A673 (cell line): ENCODE results near the gene SLC35E4. TPM values are rescaled to one million over a fixed set of nuclear protein-coding genes. Genes with fewer than 3 reads are reported as not detected.
A peak's percentile ranks its signal among the peaks of the same experiment; 100 is the strongest.

Experiments
- BruUV-seq: library from RNA; stranded (reverse); fragments of 400-500 nt; replicated peaks from 2 replicates; lab custom pipeline; 2021; lab: Mats Ljungman, UMichigan
- CTCF ChIA-PET: fragments of 300-600 bp; sonication (Branson Sonifier 250); formaldehyde crosslinking; loops from one replicate; lab custom pipeline; 2022; ENCODE audit warnings: antibody characterized with exemption; lab: Charles Lee
- POLR2A ChIA-PET: fragments of 300-600 bp; sonication (Branson Sonifier 250); formaldehyde crosslinking; loops from one replicate; lab custom pipeline; 2022; ENCODE audit warnings: antibody characterized with exemption; ENCODE audit not compliant: low non-redundant PET; lab: Charles Lee
- DNase-seq: peaks from one replicate; pipeline ENCODE4 v3.0.0-alpha.2; 2015; ENCODE audit warnings: low spot score
- H3K27ac ChIP-seq: fragments of 200-600 bp; sonication (generic); 2 replicates; pipeline ENCODE4 v1.5.1; 2016; ENCODE audit warnings: mixed run types, low read depth, mild to moderate bottlenecking, mixed read lengths, antibody characterized with exemption, low read length; ENCODE audit not compliant: poor library complexity, severe bottlenecking
- H3K27me3 ChIP-seq: fragments of 200-600 bp; sonication (generic); replicated peaks from 2 replicates; pipeline ENCODE4 v1.6.1; 2017; ENCODE audit warnings: mixed run types, low read depth, mild to moderate bottlenecking, mixed read lengths, antibody characterized with exemption, low read length; ENCODE audit not compliant: insufficient read depth, poor library complexity
- H3K36me3 ChIP-seq: fragments of 200-600 bp; sonication (generic); 2 replicates; pipeline ENCODE4 v1.6.1; 2016; ENCODE audit warnings: mixed run types, mild to moderate bottlenecking, mixed read lengths, antibody characterized with exemption, low read length; ENCODE audit not compliant: insufficient read depth, poor library complexity, severe bottlenecking
- H3K4me1 ChIP-seq: fragments of 200-600 bp; sonication (generic); 2 replicates; pipeline ENCODE4 v1.6.1; 2017; ENCODE audit warnings: mixed run types, mild to moderate bottlenecking, mixed read lengths, antibody characterized with exemption, low read length; ENCODE audit not compliant: insufficient read depth, poor library complexity, severe bottlenecking
- H3K4me3 ChIP-seq: fragments of 200-600 bp; sonication (generic); 2 replicates; pipeline ENCODE4 v1.5.1; 2016; ENCODE audit warnings: low read depth, mixed run types, mild to moderate bottlenecking, mixed read lengths, low read length; ENCODE audit not compliant: poor library complexity, severe bottlenecking
- H3K9me3 ChIP-seq: fragments of 200-600 bp; sonication (generic); 2 replicates; pipeline ENCODE4 v1.6.1; 2016; ENCODE audit warnings: mixed run types, low read depth, mild to moderate bottlenecking, mixed read lengths, antibody characterized with exemption, low read length; ENCODE audit not compliant: poor library complexity, severe bottlenecking
- CTCF ChIP-seq: fragments of 300-800, 200-600 bp; sonication (generic); conservative IDR thresholded peaks from 2 replicates; pipeline ENCODE4 v1.5.1; 2017; ENCODE audit warnings: low read depth, mild to moderate bottlenecking, antibody characterized with exemption, low read length, moderate library complexity, mixed read lengths
- EZH2 ChIP-seq: fragments of 200-600 bp; sonication (generic); IDR thresholded peaks from 2 replicates; pipeline ENCODE4 v1.6.1; 2017; ENCODE audit warnings: borderline replicate concordance, low read depth, mild to moderate bottlenecking, mixed read lengths, antibody characterized with exemption, low read length; ENCODE audit not compliant: poor library complexity, severe bottlenecking
- intact Hi-C: fragments of 100-400 bp; cut with micrococcal nuclease; formaldehyde crosslinking; loops from one replicate; pipeline ENCODE4 v1.10.0; 2022; ENCODE audit not compliant: unreplicated experiment
- total RNA-seq: library from RNA; stranded (reverse); gene quantifications from 2 replicates; pipeline ENCODE4 v1.2.3, GENCODE V29; 2021

The SLC35E4 gene
- total RNA-seq, 1 experiment from 2014 or later: 2.4 TPM

- DNase-seq: no peak
- peaks cover 18% of the 10 kb centered on the region for H3K4me1 ChIP-seq
- H3K4me3 ChIP-seq: no peak overlapping the region
- BruUV-seq: no TSS peak
- H3K9me3 ChIP-seq: no peaks in the 10 kb centered on the region
- intact Hi-C loops: loop anchor here (10.0 kb wide), 2 partner anchors 163 to 323 kb away; partner anchors contain the start of gene CASTOR1
- H3K27me3 ChIP-seq: no peaks in the 10 kb centered on the region
- TF ChIP-seq CTCF: no peak
- no peak for TF ChIP-seq EZH2
- H3K27ac ChIP-seq: no peak overlapping the region
- H3K36me3 ChIP-seq: no peaks in the 10 kb centered on the region
- ChIA-PET POLR2A (no interaction called here), CTCF (no interaction called here)
These were observed 27.6 kb upstream of the SLC35E4 start for GRCh38 chr22:30607939-30608338.

DNA sequence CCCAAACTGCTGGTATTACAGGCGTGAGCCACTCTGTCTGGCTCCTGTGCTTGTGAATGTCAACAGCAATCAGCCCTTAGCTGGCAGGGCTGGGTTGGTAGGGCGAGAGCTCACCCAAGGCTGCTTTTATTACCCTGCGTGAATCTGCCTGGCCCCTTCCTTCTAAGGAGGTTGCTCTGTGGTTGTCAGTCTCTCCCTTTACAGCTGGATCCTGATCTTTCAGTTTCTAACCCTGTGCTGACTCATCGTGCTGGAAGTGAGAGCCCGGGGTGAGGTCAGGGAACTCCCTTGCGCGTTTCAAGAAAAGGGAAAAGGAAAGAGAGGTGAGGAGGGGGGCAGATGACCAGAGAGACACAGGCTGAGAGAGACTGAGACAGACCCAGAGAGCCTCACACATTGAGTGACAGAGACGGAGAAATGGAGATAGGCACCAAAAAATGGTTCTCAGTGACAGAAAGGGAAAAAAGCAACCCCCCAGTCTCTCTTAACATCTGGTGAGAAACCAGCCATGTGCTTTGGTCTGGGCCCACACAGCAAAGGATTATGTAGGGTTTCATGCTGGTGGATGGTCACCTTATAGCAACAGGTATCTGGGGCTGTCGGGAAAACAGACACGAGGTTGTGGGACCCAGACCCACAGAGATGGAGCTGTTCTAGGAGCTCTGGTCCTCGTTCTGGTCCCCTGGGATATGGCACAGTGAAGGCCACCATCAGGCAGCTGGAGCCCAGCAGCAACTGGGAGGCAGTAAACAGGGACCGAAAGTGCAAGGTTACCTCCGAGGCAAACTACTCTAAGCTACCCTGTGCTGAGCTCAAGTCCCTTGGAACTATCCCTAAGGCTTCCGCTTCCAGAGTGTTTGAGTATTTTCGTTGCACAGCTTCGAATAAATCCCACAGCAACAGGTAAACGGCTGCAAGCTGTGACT, 26.1 kb upstream of the SLC35E4 start:
- Histone ChIP-seq H3K4me1 (peaks cover 18% of the 10 kb centered on the region), H3K9me3 (no peaks in the 10 kb centered on the region), H3K27me3 (no peaks in the 10 kb centered on the region), H3K36me3 (no peaks in the 10 kb centered on the region), H3K4me3 (no peak overlapping the region), H3K27ac (no peak overlapping the region)
- no TSS peak for BruUV-seq
- ChIA-PET CTCF (no interaction called here), POLR2A (no interaction called here)
- peak; percentile 12 for DNase-seq
- TF ChIP-seq EZH2 (no peak), CTCF (no peak)
- intact Hi-C loops: loop anchor here (10.0 kb wide), 2 partner anchors 165 to 325 kb away; partner anchors contain the start of gene CASTOR1

- no peaks in the 10 kb centered on the region for H3K36me3 ChIP-seq
- no TSS peak for BruUV-seq
- no peak for DNase-seq
- CTCF ChIA-PET: no interaction called here
- H3K4me1 ChIP-seq: peaks cover 18% of the 10 kb centered on the region
- POLR2A ChIA-PET: no interaction called here
- no peaks in the 10 kb centered on the region for H3K27me3 ChIP-seq
- H3K27ac ChIP-seq: no peak overlapping the region
- H3K9me3 ChIP-seq: no peaks in the 10 kb centered on the region
- intact Hi-C loops: no loop called here
- TF ChIP-seq EZH2 (no peak), CTCF (no peak)
- H3K4me3 ChIP-seq: no peak overlapping the region
These were observed 25.3 kb upstream of the SLC35E4 start for GRCh38 chr22:30610299-30610698.
